Measurements from ENCODE around the gene DNAH12.

GRCh38 chr3:57335283-57335938, 208.7 kb downstream of the DNAH12 start:
- TF ChIP-seq CTCF (IDR thresholded peaks at IDR 0.05), result no peak
- no peak for TF ChIP-seq POLR2A (IDR thresholded peaks at IDR 0.05)

Data from right lobe of liver (tissue), 4 donors.